ENCODE results near the gene LACC1.

LACC1 gene

DNA sequence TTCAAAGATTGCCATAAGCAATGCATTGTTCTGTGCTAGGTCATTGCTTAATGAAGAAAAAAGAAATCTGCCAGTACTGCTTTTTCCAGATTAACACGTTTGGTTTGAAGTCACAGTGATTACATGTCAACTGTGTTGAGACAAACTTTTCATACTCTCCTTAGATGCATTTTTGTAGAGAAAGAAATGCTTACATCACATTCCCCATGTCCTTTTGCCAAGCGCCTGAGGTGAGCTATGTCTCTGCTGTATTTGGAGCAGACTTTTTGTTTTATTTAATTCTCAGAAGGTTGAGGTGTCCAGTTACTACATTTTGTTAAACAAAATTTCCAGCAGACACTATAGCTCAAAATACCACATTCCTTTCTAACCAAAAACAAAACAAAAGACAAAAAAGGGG, 16.2 kb downstream of the LACC1 start:
- in situ Hi-C loops (cut with MboI; ENCODE audit: low sequenced_read_pairs, unreplicated experiment), result no loop called here
- no peak for DNase-seq (ENCODE audit: low spot score)
- TF ChIP-seq, protein P1, sequence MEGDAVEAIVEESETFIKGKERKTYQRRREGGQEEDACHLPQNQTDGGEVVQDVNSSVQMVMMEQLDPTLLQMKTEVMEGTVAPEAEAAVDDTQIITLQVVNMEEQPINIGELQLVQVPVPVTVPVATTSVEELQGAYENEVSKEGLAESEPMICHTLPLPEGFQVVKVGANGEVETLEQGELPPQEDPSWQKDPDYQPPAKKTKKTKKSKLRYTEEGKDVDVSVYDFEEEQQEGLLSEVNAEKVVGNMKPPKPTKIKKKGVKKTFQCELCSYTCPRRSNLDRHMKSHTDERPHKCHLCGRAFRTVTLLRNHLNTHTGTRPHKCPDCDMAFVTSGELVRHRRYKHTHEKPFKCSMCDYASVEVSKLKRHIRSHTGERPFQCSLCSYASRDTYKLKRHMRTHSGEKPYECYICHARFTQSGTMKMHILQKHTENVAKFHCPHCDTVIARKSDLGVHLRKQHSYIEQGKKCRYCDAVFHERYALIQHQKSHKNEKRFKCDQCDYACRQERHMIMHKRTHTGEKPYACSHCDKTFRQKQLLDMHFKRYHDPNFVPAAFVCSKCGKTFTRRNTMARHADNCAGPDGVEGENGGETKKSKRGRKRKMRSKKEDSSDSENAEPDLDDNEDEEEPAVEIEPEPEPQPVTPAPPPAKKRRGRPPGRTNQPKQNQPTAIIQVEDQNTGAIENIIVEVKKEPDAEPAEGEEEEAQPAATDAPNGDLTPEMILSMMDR (IDR thresholded peaks at IDR 0.05; ENCODE audit: borderline replicate concordance, control extremely low read depth, extremely low read depth, insufficient read depth, missing control alignments), result no peak

- in situ Hi-C loops (cut with MboI; ENCODE audit: low sequenced_read_pairs, unreplicated experiment), result loop anchor here (10.0 kb wide), 2 partner anchors 529 to 569 kb away; no protein-coding TSS in a partner anchor
- TF ChIP-seq, protein P1 (IDR thresholded peaks at IDR 0.05; ENCODE audit: borderline replicate concordance, control extremely low read depth, extremely low read depth, insufficient read depth, missing control alignments), result peak; percentile 52
- peak; percentile 59 for DNase-seq (ENCODE audit: low spot score)
Measured at GRCh38 chr13:43905435-43906031, 25.8 kb downstream of the LACC1 start.

- in situ Hi-C loops (cut with MboI; ENCODE audit: low sequenced_read_pairs, unreplicated experiment), result loop anchor here (10.0 kb wide), 2 partner anchors 526 to 566 kb away; no protein-coding TSS in a partner anchor
- TF ChIP-seq, protein P1 (IDR thresholded peaks at IDR 0.05; ENCODE audit: borderline replicate concordance, control extremely low read depth, extremely low read depth, insufficient read depth, missing control alignments), result no peak
- no peak for DNase-seq (ENCODE audit: low spot score)
Measured at GRCh38 chr13:43908156-43909126, 28.7 kb downstream of the LACC1 start.

DNA sequence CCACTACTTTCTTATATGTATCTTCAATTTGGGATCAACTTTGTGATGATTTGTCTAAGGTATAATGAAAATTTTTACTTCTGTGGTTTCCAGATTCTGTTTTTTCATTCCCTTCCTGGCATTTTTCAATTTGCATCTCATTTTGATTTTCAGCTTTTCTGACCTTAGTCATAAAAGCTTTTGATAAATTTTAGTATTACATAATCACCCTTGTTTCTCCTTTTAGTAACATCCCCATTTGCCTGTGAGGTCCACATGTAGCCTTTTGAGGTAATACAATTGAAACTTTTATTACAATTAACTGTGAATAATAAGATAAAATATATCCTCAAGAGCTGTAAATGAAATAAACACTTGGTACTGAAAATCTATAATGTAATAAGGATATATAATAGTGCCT, 31.2 kb downstream of the LACC1 start:
- TF ChIP-seq, protein P1 (IDR thresholded peaks at IDR 0.05; ENCODE audit: borderline replicate concordance, control extremely low read depth, extremely low read depth, insufficient read depth, missing control alignments), result no peak
- in situ Hi-C loops (cut with MboI; ENCODE audit: low sequenced_read_pairs, unreplicated experiment), result no loop called here
- no peak for DNase-seq (ENCODE audit: low spot score)

- no peak for DNase-seq (ENCODE audit: low spot score)
- TF ChIP-seq, protein P1 (IDR thresholded peaks at IDR 0.05; ENCODE audit: borderline replicate concordance, control extremely low read depth, extremely low read depth, insufficient read depth, missing control alignments), result no peak
- in situ Hi-C loops (cut with MboI; ENCODE audit: low sequenced_read_pairs, unreplicated experiment), result no loop called here
Measured at GRCh38 chr13:43911278-43911677, 31.6 kb downstream of the LACC1 start.

DNA sequence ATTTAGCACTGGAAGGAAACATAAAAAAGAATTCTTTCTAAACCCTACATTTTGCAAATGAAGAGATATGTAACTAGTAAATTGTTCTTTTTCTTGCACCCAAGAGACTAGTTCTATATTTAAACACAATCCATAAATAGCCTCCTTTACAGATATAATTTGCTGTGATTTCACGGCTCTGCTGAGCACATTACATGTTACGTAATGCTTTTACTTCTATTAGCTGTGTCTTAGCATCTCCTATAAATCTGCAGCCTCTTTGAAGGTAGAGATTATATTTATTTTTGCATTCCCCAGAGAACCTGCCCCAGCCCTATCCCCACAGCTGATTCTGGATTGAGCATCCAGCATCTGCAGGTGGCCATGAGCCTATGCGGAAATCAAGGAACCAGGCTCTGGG, 32.2 kb downstream of the LACC1 start:
- TF ChIP-seq, protein P1 (IDR thresholded peaks at IDR 0.05; ENCODE audit: borderline replicate concordance, control extremely low read depth, extremely low read depth, insufficient read depth, missing control alignments), result no peak
- in situ Hi-C loops (cut with MboI; ENCODE audit: low sequenced_read_pairs, unreplicated experiment), result no loop called here

More for the DNA sequence above, 32.2 kb downstream of the LACC1 start:
- no peak for DNase-seq (ENCODE audit: low spot score)
